AG04450 (cell line): ENCODE results near the gene FHDC1. TPM values are rescaled to one million over a fixed set of nuclear protein-coding genes. Genes with fewer than 3 reads are reported as not detected.

ENCODE experiments used
- CTCF ChIA-PET: fragments of 300-600, 350-600 bp; formaldehyde crosslinking; extraction: SDS; loops from one replicate; lab custom pipeline; 2022; ENCODE audit warnings: antibody characterized with exemption, inconsistent platforms; lab: Charles Lee
- POLR2A ChIA-PET: fragments of 350-600 bp; formaldehyde crosslinking; extraction: SDS; loops from one replicate; lab custom pipeline; 2021; ENCODE audit warnings: antibody characterized with exemption, inconsistent platforms; lab: Yijun Ruan, JAX
- DNase-seq: peaks from one replicate; pipeline ENCODE4 v3.0.0-alpha.2; 2011; ENCODE audit warnings: low read depth, low spot score
- H3K27ac ChIP-seq: one replicate; pipeline ENCODE4 v1.5.1; 2012; ENCODE audit warnings: low read depth, low read length, control low read depth
- H3K27me3 ChIP-seq: one replicate; pipeline ENCODE4 v1.6.0; 2012; ENCODE audit warnings: low read length; ENCODE audit not compliant: control insufficient read depth, insufficient read depth
- H3K4me3 ChIP-seq: 2 replicates; pipeline ENCODE4 v1.5.1; 2011; ENCODE audit warnings: mild to moderate bottlenecking, low read depth, low read length, control low read depth
- H3K9me3 ChIP-seq: 2 replicates; pipeline ENCODE4 v1.5.1; 2012; ENCODE audit warnings: low read length; ENCODE audit not compliant: control insufficient read depth, insufficient read depth
- polyA plus RNA-seq: library from polyadenylated mRNA; depleted of rRNA; stranded (reverse); fragments of >200 nt; gene quantifications from 2 replicates; pipeline ENCODE4 v1.2.3, GENCODE V29; 2011
- TF ChIP-seq, protein P1 (sequence below): IDR thresholded peaks from 2 replicates; pipeline ENCODE4 v1.5.1; 2011; ENCODE audit warnings: low read depth, low read length, control low read depth, inconsistent platforms

FHDC1 gene
- polyA plus RNA-seq, 1 experiment: 0.10 TPM

DNA sequence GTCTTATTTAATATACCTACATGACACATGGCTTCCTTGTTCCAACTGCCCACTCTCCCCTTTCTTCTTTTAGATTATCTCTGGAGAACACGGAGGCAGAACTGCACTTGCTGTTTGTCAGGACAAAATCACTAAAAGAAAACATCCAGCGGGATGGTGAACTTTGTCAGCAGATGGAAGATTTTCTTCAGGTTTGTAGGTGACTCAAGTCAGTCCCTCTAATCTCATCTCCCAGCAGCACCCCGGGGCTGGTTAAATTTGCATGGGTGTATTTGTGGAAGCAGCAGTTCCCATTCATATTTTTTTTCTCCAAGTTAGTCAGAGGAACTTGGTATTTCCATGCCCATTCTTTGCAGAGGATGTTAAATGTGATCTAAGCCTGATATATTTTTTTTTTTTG lies 31.8 kb downstream of the FHDC1 start:
- TF ChIP-seq, protein P1, sequence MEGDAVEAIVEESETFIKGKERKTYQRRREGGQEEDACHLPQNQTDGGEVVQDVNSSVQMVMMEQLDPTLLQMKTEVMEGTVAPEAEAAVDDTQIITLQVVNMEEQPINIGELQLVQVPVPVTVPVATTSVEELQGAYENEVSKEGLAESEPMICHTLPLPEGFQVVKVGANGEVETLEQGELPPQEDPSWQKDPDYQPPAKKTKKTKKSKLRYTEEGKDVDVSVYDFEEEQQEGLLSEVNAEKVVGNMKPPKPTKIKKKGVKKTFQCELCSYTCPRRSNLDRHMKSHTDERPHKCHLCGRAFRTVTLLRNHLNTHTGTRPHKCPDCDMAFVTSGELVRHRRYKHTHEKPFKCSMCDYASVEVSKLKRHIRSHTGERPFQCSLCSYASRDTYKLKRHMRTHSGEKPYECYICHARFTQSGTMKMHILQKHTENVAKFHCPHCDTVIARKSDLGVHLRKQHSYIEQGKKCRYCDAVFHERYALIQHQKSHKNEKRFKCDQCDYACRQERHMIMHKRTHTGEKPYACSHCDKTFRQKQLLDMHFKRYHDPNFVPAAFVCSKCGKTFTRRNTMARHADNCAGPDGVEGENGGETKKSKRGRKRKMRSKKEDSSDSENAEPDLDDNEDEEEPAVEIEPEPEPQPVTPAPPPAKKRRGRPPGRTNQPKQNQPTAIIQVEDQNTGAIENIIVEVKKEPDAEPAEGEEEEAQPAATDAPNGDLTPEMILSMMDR: no peak
- ChIA-PET POLR2A (no interaction called here), CTCF (no interaction called here)
- H3K27me3 ChIP-seq: no peaks in the 10 kb centered on the region
- no peak for DNase-seq
- no peak overlapping the region for H3K27ac ChIP-seq
- no peak overlapping the region for H3K4me3 ChIP-seq
- H3K9me3 ChIP-seq: no peaks in the 10 kb centered on the region

DNA sequence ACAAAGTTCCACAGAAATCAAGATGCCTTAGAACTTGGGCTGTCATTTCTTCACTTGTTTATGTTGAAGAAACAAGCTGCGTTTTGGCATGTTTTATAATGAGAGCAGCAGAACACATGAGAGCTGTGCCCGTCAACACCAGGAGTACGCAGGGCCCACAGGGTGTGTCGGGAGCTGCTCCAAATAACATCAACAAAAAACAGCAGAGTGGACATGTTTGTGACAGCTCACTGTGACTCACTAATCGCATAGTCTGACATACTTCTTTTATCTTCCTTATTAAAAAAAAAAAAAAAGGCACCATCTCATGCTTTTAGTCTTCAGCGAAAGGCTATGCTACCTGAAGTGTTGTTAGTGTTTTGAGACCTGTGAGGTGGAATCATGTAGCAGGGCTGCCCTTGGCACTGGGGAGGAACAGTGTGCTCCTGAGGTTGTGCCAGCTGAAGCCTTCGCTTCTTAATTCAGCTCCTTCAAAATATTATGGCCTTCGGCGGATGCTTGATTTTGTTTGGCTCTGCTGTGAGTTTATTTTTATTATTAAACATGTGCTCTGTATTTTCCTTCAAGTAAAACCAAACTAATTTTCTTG lies 32.8 kb downstream of the FHDC1 start:
- Histone ChIP-seq H3K27me3 (no peaks in the 10 kb centered on the region), H3K4me3 (no peak overlapping the region), H3K9me3 (no peaks in the 10 kb centered on the region), H3K27ac (no peak overlapping the region)
- TF ChIP-seq, protein P1: no peak
- DNase-seq: no peak
- POLR2A ChIA-PET: no interaction called here
- CTCF ChIA-PET: interaction anchor here (0.8 kb wide), 1 partner anchor 12 kb away, joined by 3 read pairs; no protein-coding TSS in a partner anchor

DNA sequence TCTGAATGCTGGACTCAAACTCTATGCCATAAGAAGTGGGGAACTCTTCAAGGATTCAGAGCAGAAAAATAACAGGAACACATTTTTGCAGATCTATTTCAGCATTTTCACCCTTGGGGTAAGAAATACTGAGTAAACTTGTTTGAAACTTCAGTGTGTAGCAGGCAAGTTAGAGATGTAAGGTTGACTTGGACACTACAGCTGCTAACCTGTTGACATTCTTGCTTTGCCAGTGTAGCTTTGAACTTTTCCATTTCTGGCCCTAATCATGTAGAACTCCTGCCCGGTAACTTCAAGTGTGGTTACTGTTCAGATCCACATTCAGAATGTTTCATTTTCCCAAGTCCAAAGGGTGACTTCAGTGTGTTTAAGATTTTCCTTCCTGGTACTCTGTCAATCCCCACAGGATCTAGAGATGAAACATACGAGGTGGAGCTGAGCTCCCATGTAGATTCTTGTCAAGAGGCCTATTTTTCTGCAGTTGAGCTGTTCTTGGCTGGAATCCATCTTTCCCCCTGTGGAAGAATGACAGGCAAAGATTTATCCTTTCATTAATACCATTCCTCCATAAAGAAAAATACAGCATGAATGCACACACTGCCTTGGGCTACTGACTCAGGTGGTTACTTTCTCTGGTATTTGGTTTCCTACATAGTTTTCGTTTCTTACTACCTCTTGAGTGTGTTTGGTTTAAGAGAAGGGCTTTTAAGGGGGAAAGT lies 34.1 kb downstream of the FHDC1 start:
- Histone ChIP-seq H3K9me3 (no peaks in the 10 kb centered on the region; the same call in 1 of the 2 replicates), H3K27ac (no peak overlapping the region), H3K4me3 (no peak overlapping the region), H3K27me3 (no peaks in the 10 kb centered on the region)
- ChIA-PET CTCF (no interaction called here), POLR2A (no interaction called here)
- no peak for DNase-seq
- TF ChIP-seq, protein P1: no peak

GRCh38 chr4:152971053-152971452 lies 34.9 kb downstream of the FHDC1 start:
- no peak for DNase-seq
- CTCF ChIA-PET: no interaction called here
- no peak overlapping the region for H3K27ac ChIP-seq
- TF ChIP-seq, protein P1: no peak
- H3K9me3 ChIP-seq: no peaks in the 10 kb centered on the region; the same call in 1 of the 2 replicates
- POLR2A ChIA-PET: no interaction called here
- no peaks in the 10 kb centered on the region for H3K27me3 ChIP-seq
- H3K4me3 ChIP-seq: no peak overlapping the region
